Left lung (tissue), 10 donors: ENCODE data around the gene TOP1. TPM values are rescaled to one million over a fixed set of nuclear protein-coding genes. Genes with fewer than 3 reads are reported as not detected.

Experiments
- ATAC-seq: fragments of 200-7000 bp; cut with Tn5 transposase; one replicate; pipeline ENCODE4 v1.9.1; 2020; ENCODE audit warnings: moderate library complexity
- DNase-seq, 4 donors: peaks; one replicate each; pipeline ENCODE4 v3.0.0-alpha.2; 2013 to 2020
- H3K27ac ChIP-seq, 2 donors: fragments of 200-600 bp; sonication (generic) in 1 of 2; one replicate each; pipeline versions ENCODE4 v1.5.0 to v1.8.0; 2020 to 2021
- H3K27me3 ChIP-seq, 2 donors: fragments of 200-600 bp; sonication (generic) in 1 of 2; one replicate each; pipeline versions ENCODE4 v1.5.0 to v1.8.0; 2020 to 2021
- H3K36me3 ChIP-seq, 2 donors: fragments of 200-600 bp; sonication (generic) in 1 of 2; one replicate each; pipeline versions ENCODE4 v1.5.0 to v1.8.0; 2020 to 2021
- H3K4me1 ChIP-seq, 2 donors: fragments of 200-600 bp; one replicate each; pipeline ENCODE4 v1.8.0; 2021
- H3K4me3 ChIP-seq, 2 donors: fragments of 200-600 bp; sonication (generic) in 1 of 2; one replicate each; pipeline versions ENCODE4 v1.5.0 to v1.8.0; 2020 to 2021; ENCODE audit warnings: mild to moderate bottlenecking in 1 of 2
- H3K9me3 ChIP-seq, 2 donors: fragments of 200-600 bp; sonication (generic) in 1 of 2; one replicate each; pipeline versions ENCODE4 v1.5.0 to v1.8.0; 2020 to 2021
- CTCF ChIP-seq, 2 donors: fragments of 200-600 bp; sonication (generic) in 1 of 2; IDR thresholded peaks; one replicate each; pipeline versions ENCODE4 v1.5.0 to v1.8.0; 2021; ENCODE audit warnings: antibody characterized with exemption in 2 of 2
- intact Hi-C, 2 donors: fragments of 100-400 bp; cut with DNase I; formaldehyde crosslinking; loops; one replicate each; pipeline versions ENCODE4 v1.11.2 to v1.14.2; 2022
- polyA plus RNA-seq, 6 donors: library from polyadenylated mRNA; unstranded; fragments of 120-200 nt; gene quantifications; one replicate each; pipeline ENCODE4 v1.2.1, GENCODE V29; 2013; ENCODE audit not compliant: insufficient read length in 6 of 6
- total RNA-seq, 2 donors: library from RNA; stranded (reverse); fragmentation: NEBNext Ultra II Directional; extraction: Animal tissue kit (Norgen Biotek cat#: 25700); gene quantifications; one replicate each; pipeline ENCODE4 v1.2.1, GENCODE V29; 2021
- donor health status: DM: no; HTN: yes; CAD: no.
- donor health status: DM: no; HTN: no; CAD: no.

Gene TOP1
- total and polyA plus RNA-seq, 8 donors: 68.0 to 99.3 (median 95.5) TPM

DNA sequence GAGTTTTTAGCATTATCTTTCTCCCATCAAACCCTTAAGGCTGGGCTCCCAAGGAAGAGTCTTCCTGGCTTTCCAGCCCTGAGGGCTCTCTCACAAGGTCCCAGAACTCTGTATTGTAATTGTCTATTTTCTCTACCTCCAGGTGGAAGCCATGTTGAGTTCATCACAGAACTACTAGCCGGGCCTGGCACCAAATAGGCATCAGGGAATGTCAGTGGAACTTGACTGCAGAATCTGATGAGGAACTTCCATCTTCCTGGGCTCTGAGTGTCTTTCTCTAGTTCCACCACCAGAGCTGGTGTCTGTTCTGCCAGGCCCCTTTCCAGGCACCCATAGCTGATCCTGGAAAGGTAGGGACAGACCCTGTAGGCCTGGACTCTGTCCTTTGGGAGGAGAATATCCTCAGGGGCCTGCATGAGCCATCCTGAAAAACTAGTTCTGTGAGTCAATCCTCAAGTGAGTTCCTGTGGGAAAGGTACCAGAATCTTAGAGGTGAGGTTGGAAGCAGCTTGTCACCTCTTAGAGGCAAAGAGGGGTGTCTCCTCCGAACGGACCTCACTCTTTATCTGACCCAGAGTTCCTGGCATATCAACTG lies 11.1 kb upstream of the TOP1 start:
- no peaks in the 10 kb centered on the region for H3K27me3 ChIP-seq
- peaks cover 7 to 8% of the 10 kb centered on the region in 2 donors for H3K4me1 ChIP-seq
- no peak for TF ChIP-seq CTCF (IDR thresholded peaks at IDR 0.05)
- H3K9me3 ChIP-seq: no peaks in the 10 kb centered on the region
- DNase-seq (no peak), ATAC-seq (peak; percentile 67)
- H3K27ac ChIP-seq: no peak overlapping the region
- no peak overlapping the region for H3K4me3 ChIP-seq
- intact Hi-C loops: no loop called here
- no peaks in the 10 kb centered on the region for H3K36me3 ChIP-seq

GRCh38 chr20:41018153-41018552 lies 10.5 kb upstream of the TOP1 start:
- H3K27ac ChIP-seq: no peak overlapping the region
- intact Hi-C loops: no loop called here
- TF ChIP-seq CTCF (IDR thresholded peaks at IDR 0.05): no peak

DNA sequence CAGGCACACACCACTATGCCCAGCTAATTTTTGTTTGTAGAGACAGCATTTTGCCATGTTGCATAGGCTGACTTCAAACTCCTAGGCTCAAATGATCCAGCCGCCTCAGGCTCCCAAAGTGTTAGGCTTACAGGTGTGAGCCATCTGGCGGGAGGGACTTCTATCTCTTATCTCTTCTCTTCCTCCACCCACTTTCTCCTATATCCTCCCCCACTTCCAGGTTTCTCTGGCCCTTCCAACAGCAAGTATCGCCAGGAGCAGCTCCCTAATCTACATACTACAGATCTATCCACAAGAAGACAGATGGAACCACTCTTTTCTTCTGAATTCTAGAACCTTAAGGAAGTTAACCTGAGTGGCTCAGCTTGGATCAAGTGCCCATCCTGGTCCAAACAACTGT lies 5.1 kb upstream of the TOP1 start:
- intact Hi-C loops: no loop called here
- ATAC-seq (no peak), DNase-seq (no peak)
- no peak for TF ChIP-seq CTCF (IDR thresholded peaks at IDR 0.05)
- peaks cover 0 to 7% of the 10 kb centered on the region in 2 donors for H3K4me1 ChIP-seq
- no peaks in the 10 kb centered on the region for H3K9me3 ChIP-seq
- H3K27me3 ChIP-seq: no peaks in the 10 kb centered on the region
- no peak overlapping the region for H3K4me3 ChIP-seq
- no peaks in the 10 kb centered on the region for H3K36me3 ChIP-seq
- H3K27ac ChIP-seq: no peak overlapping the region

More at GRCh38 chr20:41018153-41018552, 10.5 kb upstream of the TOP1 start:
- Histone ChIP-seq H3K36me3 (no peaks in the 10 kb centered on the region), H3K9me3 (no peaks in the 10 kb centered on the region), H3K27me3 (no peaks in the 10 kb centered on the region), H3K4me3 (no peak overlapping the region), H3K4me1 (peaks cover 1 to 2% of the 10 kb centered on the region in 2 donors)
- DNase-seq (no peak), ATAC-seq (no peak)

DNA sequence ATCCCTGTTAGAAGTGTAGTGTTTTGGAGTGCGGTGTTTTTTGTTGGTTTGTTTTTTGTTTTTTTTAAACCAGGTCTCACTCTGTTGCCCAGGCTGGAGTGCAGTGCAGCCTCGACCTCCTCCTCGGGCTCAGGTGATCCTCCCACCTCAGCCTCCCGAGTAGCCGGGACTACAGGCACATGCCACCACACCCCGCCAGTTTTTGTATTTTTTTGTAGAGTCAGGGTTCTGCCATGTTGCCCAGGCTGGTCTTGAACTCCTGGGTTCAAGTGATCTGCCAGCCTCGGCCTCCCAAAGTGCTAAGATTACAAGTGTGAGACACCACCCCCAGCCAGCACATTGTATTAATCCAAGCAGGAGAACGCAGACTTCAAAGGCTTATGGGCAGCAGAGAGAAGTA lies 1.3 kb upstream of the TOP1 start:
- no peak for TF ChIP-seq CTCF (IDR thresholded peaks at IDR 0.05)
- Histone ChIP-seq H3K4me3 (no peak overlapping the region), H3K27me3 (no peaks in the 10 kb centered on the region), H3K4me1 (peaks cover 19 to 30% of the 10 kb centered on the region in 2 donors), H3K9me3 (no peaks in the 10 kb centered on the region), H3K27ac (no peak overlapping the region), H3K36me3 (no peaks in the 10 kb centered on the region)
- no peak for ATAC-seq
- intact Hi-C loops: no loop called here
- DNase-seq: no peak

DNA sequence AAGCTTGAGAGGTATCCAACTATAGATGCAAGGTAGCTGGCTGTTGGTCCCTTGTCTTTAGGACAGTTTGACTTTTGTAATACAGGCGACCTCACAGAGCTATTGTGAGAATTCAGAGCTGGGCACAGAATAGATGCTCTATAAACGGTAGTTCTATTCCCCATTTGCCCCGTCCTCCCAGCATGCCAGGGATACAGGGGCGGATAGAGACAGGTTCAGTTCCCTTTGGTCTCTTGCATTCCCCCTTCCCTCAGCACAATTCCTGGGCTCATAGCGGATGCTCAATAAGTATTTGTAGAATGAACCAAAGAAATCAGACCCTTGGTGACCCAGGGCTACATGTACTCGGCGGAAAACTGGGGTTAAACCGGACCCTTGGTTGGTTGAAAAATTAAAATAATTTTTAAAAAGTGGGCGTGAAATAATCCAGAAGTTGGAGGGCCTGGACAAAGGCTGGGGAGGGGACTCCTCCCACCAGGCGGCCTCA lies 707 bp upstream of the TOP1 start:
- no peaks in the 10 kb centered on the region for H3K27me3 ChIP-seq
- intact Hi-C loops: no loop called here
- peak overlapping the region; percentile 27 to 94 for H3K4me3 ChIP-seq
- H3K36me3 ChIP-seq: no peaks in the 10 kb centered on the region
- peak overlapping the region in 1 of 2 donors; percentile 98 for H3K27ac ChIP-seq
- TF ChIP-seq CTCF (IDR thresholded peaks at IDR 0.05): no peak
- no peak for ATAC-seq
- H3K9me3 ChIP-seq: no peaks in the 10 kb centered on the region
- peaks cover 25 to 36% of the 10 kb centered on the region in 2 donors for H3K4me1 ChIP-seq
- no peak for DNase-seq
